Type B pancreatic cell (in vitro differentiated cells): ENCODE measurements around the gene TSN. TPM values are rescaled to one million over a fixed set of nuclear protein-coding genes. Genes with fewer than 3 reads are reported as not detected.

Experiments used
- DNase-seq: peaks from one replicate; pipeline ENCODE4 v3.0.0; 2021; ENCODE audit warnings: mixed read lengths; ENCODE audit not compliant: unreplicated experiment; ENCODE audit errors: extremely low spot score
- H3K27ac Mint-ChIP-seq: 2 replicates; pipeline ENCODE4 v1.8.0; 2021; ENCODE audit warnings: mild to moderate bottlenecking, mixed read lengths
- H3K27me3 Mint-ChIP-seq: 2 replicates; pipeline ENCODE4 v1.8.0; 2021; ENCODE audit warnings: mixed read lengths
- H3K36me3 Mint-ChIP-seq: 2 replicates; pipeline ENCODE4 v1.8.0; 2021; ENCODE audit warnings: mixed read lengths
- H3K4me1 Mint-ChIP-seq: one replicate; pipeline ENCODE4 v1.8.0; 2021; ENCODE audit warnings: mixed read lengths; ENCODE audit not compliant: unreplicated experiment
- H3K4me3 Mint-ChIP-seq: 2 replicates; pipeline ENCODE4 v1.8.0; 2021; ENCODE audit warnings: mild to moderate bottlenecking, mixed read lengths
- H3K9me3 Mint-ChIP-seq: 2 replicates; pipeline ENCODE4 v1.8.0; 2021; ENCODE audit warnings: mixed read lengths
- total RNA-seq: library from RNA; stranded (reverse); gene quantifications from 2 replicates; pipeline ENCODE4 v1.2.1, GENCODE V29; 2021; ENCODE audit warnings: low replicate concordance
- TF ChIP-seq, protein P1 (sequence below): fragments of 200-600 bp; sonication (generic); conservative IDR thresholded peaks from 2 replicates; pipeline ENCODE4 v1.5.0; 2021; ENCODE audit warnings: antibody characterized with exemption, mild to moderate bottlenecking

TSN gene
- total RNA-seq, 1 donor from 2014 or later, result 87.6 TPM

DNA sequence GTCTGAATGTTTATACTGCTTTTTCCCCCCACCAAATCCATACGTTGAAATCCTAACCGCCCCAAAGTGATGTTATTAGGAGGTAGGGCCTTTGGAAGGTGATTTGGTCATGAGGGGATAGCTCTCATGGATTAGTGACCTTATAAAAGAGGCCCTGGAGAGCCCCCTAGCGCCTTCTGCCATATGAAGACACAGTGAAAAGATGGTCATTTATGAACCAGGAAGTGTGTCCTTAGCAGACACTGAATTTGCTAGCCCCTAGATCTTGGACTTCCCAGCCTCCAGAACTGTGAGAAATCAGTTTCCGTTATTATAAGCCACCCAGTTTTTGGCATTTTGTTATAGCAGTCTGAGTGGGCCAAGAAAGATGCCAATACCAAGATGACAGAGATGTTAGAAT lies 7.2 kb upstream of the TSN start:
- H3K36me3 Mint-ChIP-seq, result no peaks in the 10 kb centered on the region
- TF ChIP-seq, protein P1, sequence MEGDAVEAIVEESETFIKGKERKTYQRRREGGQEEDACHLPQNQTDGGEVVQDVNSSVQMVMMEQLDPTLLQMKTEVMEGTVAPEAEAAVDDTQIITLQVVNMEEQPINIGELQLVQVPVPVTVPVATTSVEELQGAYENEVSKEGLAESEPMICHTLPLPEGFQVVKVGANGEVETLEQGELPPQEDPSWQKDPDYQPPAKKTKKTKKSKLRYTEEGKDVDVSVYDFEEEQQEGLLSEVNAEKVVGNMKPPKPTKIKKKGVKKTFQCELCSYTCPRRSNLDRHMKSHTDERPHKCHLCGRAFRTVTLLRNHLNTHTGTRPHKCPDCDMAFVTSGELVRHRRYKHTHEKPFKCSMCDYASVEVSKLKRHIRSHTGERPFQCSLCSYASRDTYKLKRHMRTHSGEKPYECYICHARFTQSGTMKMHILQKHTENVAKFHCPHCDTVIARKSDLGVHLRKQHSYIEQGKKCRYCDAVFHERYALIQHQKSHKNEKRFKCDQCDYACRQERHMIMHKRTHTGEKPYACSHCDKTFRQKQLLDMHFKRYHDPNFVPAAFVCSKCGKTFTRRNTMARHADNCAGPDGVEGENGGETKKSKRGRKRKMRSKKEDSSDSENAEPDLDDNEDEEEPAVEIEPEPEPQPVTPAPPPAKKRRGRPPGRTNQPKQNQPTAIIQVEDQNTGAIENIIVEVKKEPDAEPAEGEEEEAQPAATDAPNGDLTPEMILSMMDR, result peak; percentile 55
- H3K9me3 Mint-ChIP-seq, result no peaks in the 10 kb centered on the region
- H3K27me3 Mint-ChIP-seq, result no peaks in the 10 kb centered on the region
- no peak overlapping the region for H3K27ac Mint-ChIP-seq
- no peak for DNase-seq
- H3K4me1 Mint-ChIP-seq, result no peaks in the 10 kb centered on the region
- no peak overlapping the region for H3K4me3 Mint-ChIP-seq

DNA sequence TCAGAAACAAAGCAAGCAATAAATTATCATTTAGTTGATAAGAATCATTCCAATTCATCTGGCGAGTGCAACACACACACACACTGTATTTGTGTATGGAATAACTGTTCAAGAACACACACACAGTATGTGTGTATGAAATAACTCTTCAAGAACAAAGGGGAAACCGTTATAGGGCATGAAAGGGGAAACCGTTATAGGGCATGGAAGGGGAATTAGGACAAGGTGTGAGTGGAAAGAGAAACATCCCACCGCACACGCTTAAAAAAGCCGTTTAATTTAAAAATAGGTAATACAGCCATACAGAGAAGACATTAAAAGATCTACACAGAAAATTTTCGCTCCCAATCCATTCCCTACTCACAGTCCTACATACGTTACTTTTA lies 607 bp upstream of the TSN start:
- TF ChIP-seq, protein P1, result no peak
- H3K9me3 Mint-ChIP-seq, result no peaks in the 10 kb centered on the region
- H3K36me3 Mint-ChIP-seq, result peaks cover 5% of the 10 kb centered on the region
- no peak for DNase-seq
- H3K4me3 Mint-ChIP-seq, result peak overlapping the region; percentile 91
- H3K4me1 Mint-ChIP-seq, result peaks cover 7% of the 10 kb centered on the region
- H3K27ac Mint-ChIP-seq, result peak overlapping the region; percentile 93
- no peaks in the 10 kb centered on the region for H3K27me3 Mint-ChIP-seq

DNA sequence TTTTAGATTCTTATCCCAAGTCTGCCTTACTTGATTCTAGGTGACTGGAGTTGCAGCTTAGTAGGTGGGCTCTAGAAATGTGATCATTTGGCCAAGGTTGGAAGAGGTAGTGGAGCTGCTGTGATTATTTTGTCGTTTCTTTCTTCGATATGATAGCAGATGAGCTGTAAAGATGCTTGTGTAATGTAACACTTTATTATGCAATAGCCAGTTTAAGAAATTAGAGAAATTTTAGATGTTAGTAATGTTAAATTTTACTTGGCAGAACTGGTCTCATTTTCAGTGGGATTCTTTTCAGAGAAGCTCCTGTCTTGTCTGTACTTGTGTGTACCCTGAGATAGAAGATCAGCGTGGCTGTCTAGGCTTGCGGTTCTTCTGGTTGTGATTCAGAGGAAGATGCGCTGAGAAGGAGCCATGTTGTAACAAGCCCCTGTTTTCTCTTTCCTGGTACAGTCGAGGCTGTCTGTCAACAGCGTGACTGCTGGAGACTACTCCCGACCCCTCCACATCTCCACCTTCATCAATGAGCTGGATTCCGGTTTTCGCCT lies 9.3 kb downstream of the TSN start:
- no peak for DNase-seq
- Mint-ChIP-seq H3K36me3 (peaks cover 34% of the 10 kb centered on the region), H3K27me3 (no peaks in the 10 kb centered on the region), H3K27ac (no peak overlapping the region), H3K9me3 (no peaks in the 10 kb centered on the region), H3K4me3 (no peak overlapping the region), H3K4me1 (no peaks in the 10 kb centered on the region)
- TF ChIP-seq, protein P1, result no peak

DNA sequence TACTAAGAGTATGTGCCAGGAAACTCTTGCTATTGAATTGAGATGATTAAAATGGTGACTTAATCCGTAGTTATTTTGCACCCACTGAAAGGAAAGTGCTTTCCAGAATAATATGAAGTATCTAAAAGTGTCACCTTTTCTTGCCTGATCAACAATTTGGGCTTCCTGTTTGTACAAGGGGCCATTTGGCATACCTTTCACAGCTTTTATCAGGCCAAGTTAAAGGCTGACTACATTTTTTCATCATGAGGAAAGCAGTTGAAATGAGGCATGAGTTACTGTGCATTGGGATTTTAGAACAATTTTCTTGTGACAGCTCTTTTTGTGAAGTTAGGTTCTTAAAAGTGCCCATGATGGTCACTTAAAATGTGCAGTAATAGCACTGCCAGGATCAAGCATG lies 11.2 kb downstream of the TSN start:
- no peak overlapping the region for H3K27ac Mint-ChIP-seq

DNA sequence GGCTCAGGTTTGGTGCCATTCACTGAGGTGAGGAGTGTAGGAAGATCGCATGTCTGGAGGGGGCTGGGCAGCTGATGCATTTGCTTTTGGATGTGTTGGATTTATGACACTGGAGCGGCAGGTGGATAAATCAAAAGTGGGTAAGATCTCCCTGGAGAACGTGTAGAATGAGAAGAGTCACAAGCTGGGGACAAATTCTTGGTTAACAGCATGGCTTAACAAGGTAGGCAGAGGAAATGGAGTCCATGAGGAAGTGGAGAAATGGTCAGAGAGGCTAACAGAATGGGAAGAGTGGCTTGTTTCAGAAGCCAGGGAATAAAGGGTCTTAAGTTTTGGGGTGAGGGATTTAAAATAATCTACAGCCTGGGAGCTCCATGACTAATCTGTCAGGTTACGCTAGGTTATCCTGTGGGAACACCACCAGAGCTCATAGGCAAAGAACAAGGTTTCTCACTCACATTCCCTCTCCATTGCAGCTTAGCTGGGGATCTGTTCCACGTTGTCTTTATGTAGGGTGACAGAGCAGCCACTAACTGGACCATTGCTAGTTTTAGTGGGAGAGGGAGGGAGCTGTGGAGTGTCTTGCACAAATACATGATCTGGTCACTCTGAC lies 12.8 kb downstream of the TSN start:
- H3K4me1 Mint-ChIP-seq, result peaks cover 17% of the 10 kb centered on the region
- DNase-seq, result no peak
- TF ChIP-seq, protein P1, result no peak
- H3K27ac Mint-ChIP-seq, result no peak overlapping the region
- H3K9me3 Mint-ChIP-seq, result no peaks in the 10 kb centered on the region
- H3K36me3 Mint-ChIP-seq, result peaks cover 30% of the 10 kb centered on the region
- H3K4me3 Mint-ChIP-seq, result no peak overlapping the region
- H3K27me3 Mint-ChIP-seq, result no peaks in the 10 kb centered on the region

More for the DNA sequence above, 11.2 kb downstream of the TSN start:
- TF ChIP-seq, protein P1, result no peak
- Mint-ChIP-seq H3K27me3 (no peaks in the 10 kb centered on the region), H3K4me3 (no peak overlapping the region), H3K4me1 (peaks cover 3% of the 10 kb centered on the region), H3K36me3 (peaks cover 34% of the 10 kb centered on the region), H3K9me3 (no peaks in the 10 kb centered on the region)
- DNase-seq, result no peak
